Activated B cell treated with CpG ODN at 0.5 μM for 24 hours (primary cell): ENCODE results near the gene RRBP1. TPM values are rescaled to one million over a fixed set of nuclear protein-coding genes. Genes with fewer than 3 reads are reported as not detected.

Experiments used
- ATAC-seq: fragments of 200-7000 bp; cut with Tn5 transposase; one replicate; pipeline ENCODE4 v1.10.0; 2021; ENCODE audit warnings: low read depth, mild to moderate bottlenecking, moderate library complexity
- CTCF ChIA-PET: fragments of 350-600 bp; sonication (Branson Sonifier 250); formaldehyde crosslinking; loops from one replicate; lab custom pipeline; 2021; ENCODE audit warnings: antibody characterized with exemption; lab: Charles Lee
- POLR2A ChIA-PET: fragments of 350-600 bp; sonication (Branson Sonifier 250); formaldehyde crosslinking; loops from one replicate; lab custom pipeline; 2021; ENCODE audit warnings: antibody characterized with exemption; lab: Charles Lee
- DNase-seq: peaks from one replicate; pipeline ENCODE4 v3.0.0; 2022
- H3K27ac Mint-ChIP-seq: one replicate; pipeline ENCODE4 v1.8.0; 2020; ENCODE audit warnings: mixed read lengths
- H3K27me3 Mint-ChIP-seq: one replicate; pipeline ENCODE4 v1.8.0; 2021; ENCODE audit warnings: mixed read lengths
- H3K36me3 Mint-ChIP-seq: one replicate; pipeline ENCODE4 v1.8.0; 2021; ENCODE audit warnings: low read depth, mixed read lengths
- H3K4me1 Mint-ChIP-seq: one replicate; pipeline ENCODE4 v1.8.0; 2021; ENCODE audit warnings: mixed read lengths
- H3K4me3 Mint-ChIP-seq: one replicate; pipeline ENCODE4 v1.8.0; 2020; ENCODE audit warnings: mild to moderate bottlenecking, mixed read lengths
- H3K9me3 Mint-ChIP-seq: one replicate; pipeline ENCODE4 v1.8.0; 2020; ENCODE audit warnings: mixed read lengths
- intact Hi-C: fragments of 100-400 bp; cut with micrococcal nuclease; formaldehyde crosslinking; loops from one replicate; pipeline ENCODE4 v1.15.1; 2024
- total RNA-seq: library from RNA; stranded (reverse); gene quantifications from 2 replicates; pipeline ENCODE4 v1.2.3, GENCODE V29; 2022
- TF ChIP-seq, protein P1 (sequence below): fragments of 200-600 bp; IDR thresholded peaks from one replicate; pipeline ENCODE4 v1.8.0; 2022; ENCODE audit warnings: antibody characterized with exemption, mild to moderate bottlenecking

RRBP1 gene
- total RNA-seq, 1 donor from 2014 or later, result 22.0 TPM

GRCh38 chr20:17613328-17614175 is 68.5 kb downstream of the RRBP1 start:
- H3K36me3 Mint-ChIP-seq, result peaks cover 7% of the 10 kb centered on the region
- no peak for DNase-seq
- H3K27ac Mint-ChIP-seq, result no peak overlapping the region
- CTCF ChIA-PET, result interaction anchor here (1.0 to 1.4 kb wide), 2 partner anchors 77 to 108 kb away, joined by 3 read pairs; no protein-coding TSS in a partner anchor
- TF ChIP-seq, protein P1, sequence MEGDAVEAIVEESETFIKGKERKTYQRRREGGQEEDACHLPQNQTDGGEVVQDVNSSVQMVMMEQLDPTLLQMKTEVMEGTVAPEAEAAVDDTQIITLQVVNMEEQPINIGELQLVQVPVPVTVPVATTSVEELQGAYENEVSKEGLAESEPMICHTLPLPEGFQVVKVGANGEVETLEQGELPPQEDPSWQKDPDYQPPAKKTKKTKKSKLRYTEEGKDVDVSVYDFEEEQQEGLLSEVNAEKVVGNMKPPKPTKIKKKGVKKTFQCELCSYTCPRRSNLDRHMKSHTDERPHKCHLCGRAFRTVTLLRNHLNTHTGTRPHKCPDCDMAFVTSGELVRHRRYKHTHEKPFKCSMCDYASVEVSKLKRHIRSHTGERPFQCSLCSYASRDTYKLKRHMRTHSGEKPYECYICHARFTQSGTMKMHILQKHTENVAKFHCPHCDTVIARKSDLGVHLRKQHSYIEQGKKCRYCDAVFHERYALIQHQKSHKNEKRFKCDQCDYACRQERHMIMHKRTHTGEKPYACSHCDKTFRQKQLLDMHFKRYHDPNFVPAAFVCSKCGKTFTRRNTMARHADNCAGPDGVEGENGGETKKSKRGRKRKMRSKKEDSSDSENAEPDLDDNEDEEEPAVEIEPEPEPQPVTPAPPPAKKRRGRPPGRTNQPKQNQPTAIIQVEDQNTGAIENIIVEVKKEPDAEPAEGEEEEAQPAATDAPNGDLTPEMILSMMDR, result no peak
- peaks cover 13% of the 10 kb centered on the region for H3K4me1 Mint-ChIP-seq
- ATAC-seq, result no peak
- no peaks in the 10 kb centered on the region for H3K27me3 Mint-ChIP-seq
- POLR2A ChIA-PET, result no interaction called here
- H3K9me3 Mint-ChIP-seq, result no peaks in the 10 kb centered on the region
- intact Hi-C loops, result no loop called here
- no peak overlapping the region for H3K4me3 Mint-ChIP-seq

GRCh38 chr20:17612992-17613327 is 69.1 kb downstream of the RRBP1 start:
- CTCF ChIA-PET, result no interaction called here
- TF ChIP-seq, protein P1, result no peak
- Mint-ChIP-seq H3K9me3 (no peaks in the 10 kb centered on the region), H3K27ac (no peak overlapping the region), H3K36me3 (peaks cover 3% of the 10 kb centered on the region), H3K4me3 (no peak overlapping the region), H3K27me3 (no peaks in the 10 kb centered on the region), H3K4me1 (peaks cover 13% of the 10 kb centered on the region)
- DNase-seq (no peak), ATAC-seq (no peak)
- POLR2A ChIA-PET, result no interaction called here
- intact Hi-C loops, result no loop called here

GRCh38 chr20:17612287-17612991 is 69.6 kb downstream of the RRBP1 start:
- H3K27me3 Mint-ChIP-seq, result no peaks in the 10 kb centered on the region
- H3K27ac Mint-ChIP-seq, result peak overlapping the region; percentile 25
- peaks cover 7% of the 10 kb centered on the region for H3K36me3 Mint-ChIP-seq
- no peak overlapping the region for H3K4me3 Mint-ChIP-seq
- ChIA-PET CTCF (no interaction called here), POLR2A (no interaction called here)
- H3K4me1 Mint-ChIP-seq, result peaks cover 13% of the 10 kb centered on the region
- H3K9me3 Mint-ChIP-seq, result no peaks in the 10 kb centered on the region
- ATAC-seq (peak; percentile 10), DNase-seq (no peak)
- TF ChIP-seq, protein P1, result no peak
- intact Hi-C loops, result no loop called here

GRCh38 chr20:17611540-17612286 is 70.3 kb downstream of the RRBP1 start:
- no peaks in the 10 kb centered on the region for H3K27me3 Mint-ChIP-seq
- intact Hi-C loops, result no loop called here
- no peaks in the 10 kb centered on the region for H3K9me3 Mint-ChIP-seq
- H3K27ac Mint-ChIP-seq, result no peak overlapping the region
- no peak overlapping the region for H3K4me3 Mint-ChIP-seq
- DNase-seq (no peak), ATAC-seq (no peak)
- peaks cover 8% of the 10 kb centered on the region for H3K36me3 Mint-ChIP-seq
- POLR2A ChIA-PET, result no interaction called here
- TF ChIP-seq, protein P1, result no peak
- CTCF ChIA-PET, result no interaction called here
- peaks cover 13% of the 10 kb centered on the region for H3K4me1 Mint-ChIP-seq

DNA sequence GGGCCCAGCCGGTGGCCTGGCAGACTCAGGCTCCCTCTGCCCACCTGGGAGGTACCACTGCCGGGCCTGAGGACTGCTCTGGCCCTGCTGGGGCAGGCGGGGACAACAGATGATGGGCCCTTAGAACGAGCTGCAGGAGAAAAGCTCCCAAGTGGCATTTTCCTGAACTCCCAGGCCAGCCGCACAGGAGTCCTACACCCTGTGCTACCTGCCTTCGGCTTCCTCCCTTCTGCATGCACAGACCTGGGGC is 70.8 kb downstream of the RRBP1 start:
- intact Hi-C loops, result no loop called here
- peaks cover 8% of the 10 kb centered on the region for H3K36me3 Mint-ChIP-seq
- ATAC-seq, result no peak
- H3K27ac Mint-ChIP-seq, result no peak overlapping the region
- ChIA-PET POLR2A (no interaction called here), CTCF (no interaction called here)
- H3K4me3 Mint-ChIP-seq, result no peak overlapping the region
- no peak for DNase-seq
- H3K9me3 Mint-ChIP-seq, result no peaks in the 10 kb centered on the region
- peaks cover 13% of the 10 kb centered on the region for H3K4me1 Mint-ChIP-seq
- no peaks in the 10 kb centered on the region for H3K27me3 Mint-ChIP-seq
- TF ChIP-seq, protein P1, result no peak
